Cardiac fibroblast (primary cell): ENCODE data around the gene MUC6.

ENCODE experiments used
- DNase-seq, 2 donors: peaks; one replicate each; pipeline versions ENCODE4 v3.0.0 to v3.0.0-alpha.2; 2010; ENCODE audit warnings: low read depth in 2 of 2
- H3K4me3 ChIP-seq, 2 donors: replicated peaks in 1 of 2; 1 replicate in 1 of 2; 2 replicates in 1 of 2; pipeline ENCODE4 v1.5.1; 2011; ENCODE audit warnings: low read depth in 2 of 2, low read length in 2 of 2, mild to moderate bottlenecking in 2 of 2, moderate library complexity in 1 of 2
- TF ChIP-seq, protein P1 (sequence below): IDR thresholded peaks from one replicate; pipeline ENCODE4 v1.5.1; 2011; ENCODE audit warnings: low read depth, mild to moderate bottlenecking, low read length, inconsistent platforms

Gene MUC6

DNA sequence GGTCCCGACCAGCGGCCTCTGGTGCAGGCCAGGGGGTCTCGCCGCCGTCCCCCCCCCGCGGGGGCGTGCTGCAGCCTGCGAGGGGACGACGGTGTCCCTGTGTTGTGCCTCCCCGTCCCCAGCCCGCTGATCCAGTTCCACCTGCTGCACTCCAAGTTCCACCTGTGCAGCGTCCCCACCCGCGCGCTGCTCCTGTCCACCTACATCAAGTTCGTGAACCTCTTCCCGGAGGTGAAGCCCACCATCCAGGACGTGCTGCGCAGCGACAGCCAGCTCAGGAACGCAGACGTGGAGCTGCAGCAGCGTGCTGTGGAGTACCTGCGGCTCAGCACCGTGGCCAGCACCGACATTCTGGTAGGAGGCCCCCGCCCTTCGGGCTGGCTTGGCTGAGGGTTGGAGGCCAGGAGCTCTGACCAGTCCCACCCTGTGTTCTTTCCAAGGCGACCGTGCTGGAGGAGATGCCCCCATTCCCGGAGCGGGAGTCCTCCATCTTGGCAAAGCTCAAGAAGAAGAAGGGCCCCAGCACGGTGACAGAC, 42.8 kb downstream of the MUC6 start:
- H3K4me3 ChIP-seq = no peak overlapping the region
- TF ChIP-seq, protein P1, sequence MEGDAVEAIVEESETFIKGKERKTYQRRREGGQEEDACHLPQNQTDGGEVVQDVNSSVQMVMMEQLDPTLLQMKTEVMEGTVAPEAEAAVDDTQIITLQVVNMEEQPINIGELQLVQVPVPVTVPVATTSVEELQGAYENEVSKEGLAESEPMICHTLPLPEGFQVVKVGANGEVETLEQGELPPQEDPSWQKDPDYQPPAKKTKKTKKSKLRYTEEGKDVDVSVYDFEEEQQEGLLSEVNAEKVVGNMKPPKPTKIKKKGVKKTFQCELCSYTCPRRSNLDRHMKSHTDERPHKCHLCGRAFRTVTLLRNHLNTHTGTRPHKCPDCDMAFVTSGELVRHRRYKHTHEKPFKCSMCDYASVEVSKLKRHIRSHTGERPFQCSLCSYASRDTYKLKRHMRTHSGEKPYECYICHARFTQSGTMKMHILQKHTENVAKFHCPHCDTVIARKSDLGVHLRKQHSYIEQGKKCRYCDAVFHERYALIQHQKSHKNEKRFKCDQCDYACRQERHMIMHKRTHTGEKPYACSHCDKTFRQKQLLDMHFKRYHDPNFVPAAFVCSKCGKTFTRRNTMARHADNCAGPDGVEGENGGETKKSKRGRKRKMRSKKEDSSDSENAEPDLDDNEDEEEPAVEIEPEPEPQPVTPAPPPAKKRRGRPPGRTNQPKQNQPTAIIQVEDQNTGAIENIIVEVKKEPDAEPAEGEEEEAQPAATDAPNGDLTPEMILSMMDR = no peak

GRCh38 chr11:992577-992976, 43.9 kb downstream of the MUC6 start:
- H3K4me3 ChIP-seq = no peak overlapping the region
- TF ChIP-seq, protein P1 = no peak

More for the DNA sequence above, 42.8 kb downstream of the MUC6 start:
- DNase-seq = no peak

GRCh38 chr11:991711-992307, 44.7 kb downstream of the MUC6 start:
- TF ChIP-seq, protein P1 = no peak
- H3K4me3 ChIP-seq = no peak overlapping the region
- DNase-seq = no peak

More at GRCh38 chr11:992577-992976, 43.9 kb downstream of the MUC6 start:
- no peak for DNase-seq

- no peak for DNase-seq
- no peak overlapping the region for H3K4me3 ChIP-seq
- TF ChIP-seq, protein P1 = no peak
Observed at GRCh38 chr11:991034-991433, 45.5 kb downstream of the MUC6 start.

DNA sequence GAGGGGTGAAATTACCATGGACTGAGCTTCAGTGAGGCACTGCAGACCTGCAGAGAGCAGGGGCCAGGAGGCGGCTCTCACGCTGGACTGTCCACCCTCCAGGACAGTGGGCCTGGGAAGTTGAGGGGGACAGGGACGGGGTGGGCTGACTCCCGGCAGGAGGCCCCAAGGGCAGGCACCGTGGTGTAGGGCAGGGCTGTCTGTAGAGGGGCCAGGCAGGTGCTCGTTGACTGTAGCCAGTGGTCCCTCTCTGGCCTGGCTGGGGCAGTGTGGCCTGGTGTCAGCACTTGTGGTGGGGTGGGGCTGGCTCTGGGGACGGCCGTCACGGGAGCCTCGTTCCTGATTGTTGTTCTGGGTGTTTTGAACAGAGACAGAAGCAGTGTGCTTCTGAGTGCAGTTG, 46.4 kb downstream of the MUC6 start:
- no peak overlapping the region for H3K4me3 ChIP-seq
- TF ChIP-seq, protein P1 = no peak
- DNase-seq = no peak

DNA sequence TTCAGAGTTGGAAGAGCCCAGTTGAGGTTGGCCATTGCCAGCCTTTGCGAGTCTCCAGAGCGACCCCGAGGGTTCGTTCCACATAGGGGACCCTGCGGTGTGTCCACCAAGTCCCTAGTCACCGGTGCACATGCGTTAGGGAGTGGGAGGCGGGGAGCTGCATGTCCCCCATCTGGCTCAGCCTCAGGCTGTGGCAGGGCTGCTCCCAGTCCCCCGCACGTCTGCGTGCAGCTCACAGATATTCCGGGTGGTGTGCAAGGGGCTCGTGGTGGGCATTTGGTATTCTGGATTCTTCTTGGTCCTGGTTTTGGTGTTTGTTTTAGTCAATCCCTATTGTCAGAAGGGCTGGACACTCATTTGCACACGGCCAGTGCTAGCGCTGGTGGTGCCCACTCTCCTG, 48.8 kb downstream of the MUC6 start:
- DNase-seq = no peak

More for the DNA sequence above, 48.8 kb downstream of the MUC6 start:
- no peak overlapping the region for H3K4me3 ChIP-seq
- TF ChIP-seq, protein P1 = no peak
